Right lobe of liver (tissue), 6 donors: ENCODE data around the gene HCN3. TPM values are rescaled to one million over a fixed set of nuclear protein-coding genes. Genes with fewer than 3 reads are reported as not detected.

ENCODE experiments used
- ATAC-seq, 4 donors: fragments of 200-7000 bp; cut with Tn5 transposase; one replicate each; pipeline ENCODE4 v1.9.1; 2020; ENCODE audit warnings: mild to moderate bottlenecking in 4 of 4, moderate library complexity in 4 of 4
- DNase-seq, 3 donors: peaks; one replicate each; pipeline ENCODE4 v3.0.0-alpha.2; 2020
- H3K27ac ChIP-seq, 3 donors: fragments of 200-600 bp; one replicate each; pipeline ENCODE4 v1.8.0; 2022
- H3K27me3 ChIP-seq, 2 donors: fragments of 200-600 bp; one replicate each; pipeline ENCODE4 v1.8.0; 2022
- H3K36me3 ChIP-seq, 4 donors: fragments of 200-600 bp; sonication (generic) in 1 of 4; one replicate each; pipeline versions ENCODE4 v1.5.1 to v1.8.0; 2017 to 2022; ENCODE audit warnings: control low read depth in 1 of 4
- H3K4me1 ChIP-seq, 4 donors: fragments of 200-600 bp; sonication (generic) in 1 of 4; one replicate each; pipeline versions ENCODE4 v1.5.1 to v1.8.0; 2017 to 2022; ENCODE audit warnings: control low read depth in 1 of 4
- H3K4me3 ChIP-seq, 3 donors: fragments of 200-600 bp; one replicate each; pipeline ENCODE4 v1.8.0; 2022
- H3K9me3 ChIP-seq, 4 donors: fragments of 200-600 bp; sonication (generic) in 1 of 4; one replicate each; pipeline versions ENCODE4 v1.5.1 to v1.8.0; 2017 to 2022; ENCODE audit warnings: control low read depth in 1 of 4
- CTCF ChIP-seq, 4 donors: fragments of 200-600 bp in 3 of 4; fragments of 450-650 bp in 1 of 4; IDR thresholded peaks; one replicate each; pipeline versions ENCODE4 v1.5.1 to v1.8.0; 2016 to 2022; ENCODE audit warnings: antibody characterized with exemption in 4 of 4, mild to moderate bottlenecking in 2 of 4
- POLR2A ChIP-seq: fragments of 450-650 bp; IDR thresholded peaks from one replicate; pipeline ENCODE4 v1.6.1; 2017; ENCODE audit warnings: antibody characterized with exemption, mild to moderate bottlenecking
- WGBS: methylation state at CpG from one replicate; pipeline ENCODE4 v1.1.6; 2018; ENCODE audit warnings: low coverage, low lambda C conversion rate; ENCODE audit not compliant: insufficient coverage; ENCODE audit errors: missing lambda C conversion rate; 5-methylcytosine and 5-hydroxymethylcytosine counted together
- intact Hi-C, 2 donors: fragments of 100-400 bp; cut with DNase I; formaldehyde crosslinking; loops; one replicate each; pipeline versions ENCODE4 v1.11.2 to v1.14.1; 2022
- total RNA-seq, 6 experiments: library from RNA; depleted of rRNA in 2 of 6; stranded (reverse); fragments of >200 nt in 2 of 6; fragmentation: NEBNext Ultra II Directional in 3 of 6; extraction: Animal tissue kit (Norgen Biotek cat#: 25700) in 3 of 6; gene quantifications; one replicate each; pipeline versions ENCODE4 v1.1.0 to v1.2.4, GENCODE V29; 2016 to 2023
- donor health status: DM: no; HTN: yes; CAD: no.
- donor health status: DM: no; HTN: no; CAD: no.
- donor health status: DM: no; HTN: no; CAD: no.
- donor health status: DM: no; HTN: yes; CAD: no.
- donor health status: DM: no; HTN: yes; CAD: no.

The HCN3 gene
- total RNA-seq, 6 experiments from 2014 or later = 0.56 to 1.6 (median 1.2) TPM

DNA sequence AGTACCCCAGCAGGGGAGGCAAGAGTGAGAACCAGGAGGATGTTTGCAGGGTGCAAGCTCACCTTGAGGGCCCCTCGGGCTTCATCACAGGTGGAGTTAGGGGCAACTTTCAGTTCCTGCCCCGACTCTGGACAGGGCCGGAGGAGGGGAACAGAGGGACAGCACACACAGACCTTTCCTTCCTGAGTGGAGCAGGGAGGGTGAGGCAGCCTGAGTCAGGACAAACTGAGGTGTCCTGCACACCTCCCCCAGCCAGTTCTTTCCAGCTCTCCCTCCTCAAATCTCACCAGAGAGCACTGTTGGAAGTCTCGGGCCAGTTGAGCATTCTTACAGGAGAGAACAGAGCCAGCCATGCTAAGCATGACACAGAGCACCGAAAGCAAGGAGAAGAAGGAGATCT is 23.5 kb upstream of the HCN3 start:
- H3K27me3 ChIP-seq = no peaks in the 10 kb centered on the region
- no peak overlapping the region for H3K4me3 ChIP-seq
- intact Hi-C loops = loop anchor here in 1 of 2 donors (5.0 kb wide), 1 partner anchor 74 kb away; no protein-coding TSS in a partner anchor
- ATAC-seq (no peak), DNase-seq (no peak)
- peaks cover 0 to 16% (median 0%) of the 10 kb centered on the region in 4 donors for H3K4me1 ChIP-seq
- H3K27ac ChIP-seq = no peak overlapping the region
- 50% methylated on average over 1 of the region's 5 CpGs for WGBS
- H3K9me3 ChIP-seq = no peaks in the 10 kb centered on the region
- no peak for TF ChIP-seq POLR2A
- no peak for TF ChIP-seq CTCF (IDR thresholded peaks at IDR 0.05)
- peaks cover 0 to 13% (median 0%) of the 10 kb centered on the region in 4 donors for H3K36me3 ChIP-seq

DNA sequence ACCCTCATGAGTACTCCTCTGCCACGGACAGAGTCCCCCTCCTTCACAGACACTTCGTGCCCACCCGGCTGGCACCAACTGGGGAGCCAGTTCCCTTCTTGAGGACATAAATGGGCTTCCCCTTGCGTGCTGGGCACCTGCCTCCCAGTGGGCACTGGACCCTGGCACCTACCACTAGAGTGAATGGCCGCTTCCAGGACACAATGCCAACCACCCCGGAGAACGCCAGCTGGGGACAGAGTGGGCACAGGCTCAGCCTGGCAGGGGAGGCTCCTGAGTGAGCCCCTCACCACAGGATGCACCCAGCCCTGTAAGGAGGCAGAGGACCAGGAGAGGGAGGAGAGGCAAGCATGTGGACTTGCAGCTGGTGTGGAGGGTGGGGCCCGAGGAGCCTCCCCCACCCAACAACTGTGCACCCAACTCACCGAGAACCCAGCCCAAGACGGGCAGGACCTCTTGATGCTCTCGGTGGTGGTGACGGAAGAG is 23.0 kb upstream of the HCN3 start:
- Histone ChIP-seq H3K4me1 (peaks cover 0 to 16% (median 0%) of the 10 kb centered on the region in 4 donors), H3K4me3 (peak overlapping the region; percentile 72 to 84 (median 79)), H3K27me3 (no peaks in the 10 kb centered on the region), H3K9me3 (no peaks in the 10 kb centered on the region), H3K27ac (no peak overlapping the region), H3K36me3 (peaks cover 0 to 16% (median 0%) of the 10 kb centered on the region in 4 donors)
- ATAC-seq = no peak
- DNase-seq = no peak
- 56% methylated on average over 7 of the region's 12 CpGs for WGBS
- TF ChIP-seq POLR2A (no peak), CTCF (IDR thresholded peaks at IDR 0.05) (no peak)
- intact Hi-C loops = loop anchor here in 1 of 2 donors (5.0 kb wide), 1 partner anchor 73 kb away; no protein-coding TSS in a partner anchor

- ATAC-seq (peak in 2 of 4 donors; percentile 1 to 4), DNase-seq (peak in 2 of 3 donors; percentile 45 to 56)
- H3K9me3 ChIP-seq = no peaks in the 10 kb centered on the region
- H3K4me1 ChIP-seq = peaks cover 0 to 16% (median 0%) of the 10 kb centered on the region in 4 donors
- 0% methylated on average over 16 of the region's 35 CpGs for WGBS
- TF ChIP-seq CTCF (IDR thresholded peaks at IDR 0.05) = no peak
- no peak for TF ChIP-seq POLR2A
- H3K27ac ChIP-seq = peak overlapping the region; percentile 76 to 90 (median 82)
- peaks cover 0 to 21% (median 0%) of the 10 kb centered on the region in 4 donors for H3K36me3 ChIP-seq
- no peaks in the 10 kb centered on the region for H3K27me3 ChIP-seq
- intact Hi-C loops = loop anchor here in 1 of 2 donors (5.0 kb wide), 1 partner anchor 73 kb away; no protein-coding TSS in a partner anchor
- H3K4me3 ChIP-seq = peak overlapping the region; percentile 72 to 84 (median 79)
These were observed 22.5 kb upstream of the HCN3 start for GRCh38 chr1:155254714-155255242.

DNA sequence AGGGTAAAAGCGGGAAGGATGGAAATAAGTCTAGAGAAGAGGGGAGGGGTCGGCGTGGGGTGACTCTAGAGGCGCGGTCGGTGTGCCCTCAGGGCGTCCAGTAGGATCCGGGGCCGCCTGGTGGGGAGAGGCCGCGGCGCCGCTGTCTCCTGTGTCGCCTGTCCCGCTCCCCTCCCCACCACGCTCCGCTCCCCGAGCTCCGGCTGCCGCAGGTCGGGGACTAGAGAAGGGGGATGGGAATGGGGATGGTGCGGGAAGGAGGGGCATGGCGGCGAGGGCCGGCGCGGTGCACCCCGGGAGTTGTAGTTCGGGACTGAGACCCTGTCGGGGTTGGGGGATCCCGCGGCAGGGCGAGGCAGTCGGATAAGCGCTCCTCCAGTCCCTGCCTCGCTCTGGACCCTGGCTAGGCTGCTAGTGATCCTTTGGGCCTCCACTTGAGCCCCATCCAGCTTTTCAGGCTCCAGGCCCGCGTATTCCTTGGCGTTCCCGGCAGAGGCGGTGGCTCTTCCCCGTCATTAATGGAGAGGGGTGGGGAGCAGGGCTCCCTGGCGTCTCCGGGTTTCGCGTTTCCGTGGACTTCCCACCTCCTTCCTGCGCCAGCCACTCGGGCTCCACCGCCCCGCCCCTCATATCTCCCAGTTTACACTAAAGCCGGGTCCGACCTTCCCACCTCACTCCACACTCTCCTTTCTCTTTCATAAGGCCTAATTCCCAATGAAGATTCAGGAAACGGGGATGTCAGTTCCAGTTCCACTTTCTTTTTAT is 21.8 kb upstream of the HCN3 start, which contains the start of gene ENTREP3:
Gene ENTREP3 (minus strand): TSS at position 241 of the 765 bp plus-strand sequence. CDS start 606 bp downstream, outside the sequence.
- ATAC-seq (peak; percentile 89 to 91 (median 91)), DNase-seq (peak; percentile 89 to 91 (median 91))
- intact Hi-C loops = no loop called here
- WGBS = 5% methylated on average over 17 of the region's 54 CpGs
- peaks cover 0 to 25% (median 0%) of the 10 kb centered on the region in 4 donors for H3K36me3 ChIP-seq
- no peaks in the 10 kb centered on the region for H3K9me3 ChIP-seq
- H3K4me3 ChIP-seq = peak within 1 kb of the TSS; percentile 72 to 84 (median 79)
- TF ChIP-seq CTCF (IDR thresholded peaks at IDR 0.05) (no peak), POLR2A (no peak)
- H3K27ac ChIP-seq = peak within 1 kb of the TSS; percentile 76 to 90 (median 82)
- no peaks in the 10 kb centered on the region for H3K27me3 ChIP-seq
- H3K4me1 ChIP-seq = peaks cover 0 to 14% (median 0%) of the 10 kb centered on the region in 4 donors
